HG02610 (cell line): ENCODE data around the gene FAM72B.
"Not testable (repeated sequence)": the region's sequence is repeated elsewhere in the genome, so short reads cannot be mapped to it uniquely, and the experiment has no call there.

Experiments used
- ATAC-seq: cut with Tn5 transposase; IDR thresholded peaks from one replicate; pipeline ENCODE4 v1.9.1; 2021; ENCODE audit warnings: mild to moderate bottlenecking, moderate library complexity; ENCODE audit not compliant: unreplicated experiment

FAM72B gene

DNA sequence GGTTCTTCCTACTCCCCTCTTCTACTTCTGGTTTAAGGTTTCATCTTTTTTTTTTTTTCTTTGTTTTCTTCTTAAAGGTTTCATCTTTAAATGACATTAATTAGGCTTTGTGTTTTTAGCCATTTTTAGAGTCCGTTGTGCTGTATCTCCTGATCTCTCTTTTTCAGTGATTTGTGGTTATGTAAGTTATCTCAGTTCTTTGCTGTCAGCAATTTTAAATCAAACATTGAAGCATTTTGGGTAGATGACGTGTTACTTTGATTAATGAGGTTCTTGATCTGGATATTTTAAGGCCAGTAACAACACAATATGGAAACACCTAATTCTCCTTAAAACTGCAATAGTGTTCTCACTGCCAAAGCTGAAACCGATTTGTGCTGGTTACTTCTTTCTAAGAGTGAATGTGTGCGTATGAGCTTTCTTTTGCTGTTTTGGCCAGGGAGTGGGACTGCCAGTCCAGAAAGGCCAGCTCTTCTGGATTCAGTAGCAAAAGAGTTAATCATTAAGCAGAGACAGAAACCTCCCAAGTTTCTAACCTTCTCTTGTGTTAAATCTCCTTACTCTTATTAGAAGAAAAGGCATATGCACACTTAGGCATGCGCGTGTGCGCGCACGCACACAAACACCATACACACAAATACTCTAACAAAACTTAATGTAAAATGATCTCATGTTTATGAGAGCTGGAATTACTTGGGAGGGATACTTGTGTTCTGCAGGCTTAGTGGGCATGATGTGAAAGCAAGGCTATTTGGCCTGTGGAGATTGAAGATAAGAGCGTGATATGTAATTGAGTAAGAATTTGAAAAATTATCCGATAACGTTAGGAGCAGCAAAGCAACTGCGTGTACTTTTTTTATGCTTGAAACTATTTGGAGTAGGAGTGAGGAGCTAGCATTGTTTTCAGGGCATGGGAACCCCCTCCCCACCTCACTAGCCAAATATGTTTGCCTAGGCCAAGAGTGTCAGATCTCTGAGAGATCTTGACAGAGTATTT, 17.1 kb upstream of the FAM72B start:
- ATAC-seq: not testable (repeated sequence)

GRCh38 chr1:121200232-121200631, 16.1 kb upstream of the FAM72B start:
- ATAC-seq: not testable (repeated sequence)

- not testable (repeated sequence) for ATAC-seq
Measured at GRCh38 chr1:121199763-121200162, 15.6 kb upstream of the FAM72B start.

DNA sequence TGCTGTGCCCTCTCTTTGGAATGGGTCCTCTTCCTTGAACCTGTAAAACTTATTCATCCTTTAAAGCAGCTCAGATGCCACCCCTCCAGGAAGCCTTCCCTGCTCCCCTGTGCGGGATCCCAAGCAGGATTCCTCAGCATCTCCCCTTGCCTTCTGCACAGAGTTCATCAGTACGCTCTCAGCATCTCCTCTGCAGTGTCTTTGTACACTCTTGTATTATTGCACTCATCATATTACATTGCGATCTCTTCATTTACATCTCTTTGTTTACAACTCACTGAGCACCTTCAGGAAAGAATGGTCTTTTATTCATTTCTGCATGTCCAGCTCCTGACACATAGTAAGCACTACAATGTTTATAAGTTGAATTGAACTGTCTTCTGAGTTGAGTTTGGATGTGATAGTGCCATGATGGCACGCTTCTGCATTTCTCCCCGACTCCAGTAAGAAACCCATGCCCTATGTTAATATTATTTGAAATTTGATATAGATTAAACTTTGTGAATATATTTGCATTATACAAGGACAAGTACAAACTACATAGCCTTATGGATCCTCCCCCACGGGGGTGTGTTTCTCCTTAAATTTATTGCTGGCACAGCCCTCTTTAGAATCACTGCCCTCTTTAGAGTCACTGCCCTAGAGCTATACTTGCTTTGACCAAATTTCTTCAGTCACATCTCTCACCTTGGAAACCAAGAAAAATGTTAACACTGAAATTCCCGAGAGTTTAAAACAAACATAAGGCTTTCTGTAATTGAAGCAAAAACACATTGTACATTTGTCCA, 13.1 kb upstream of the FAM72B start:
- not testable (repeated sequence) for ATAC-seq

DNA sequence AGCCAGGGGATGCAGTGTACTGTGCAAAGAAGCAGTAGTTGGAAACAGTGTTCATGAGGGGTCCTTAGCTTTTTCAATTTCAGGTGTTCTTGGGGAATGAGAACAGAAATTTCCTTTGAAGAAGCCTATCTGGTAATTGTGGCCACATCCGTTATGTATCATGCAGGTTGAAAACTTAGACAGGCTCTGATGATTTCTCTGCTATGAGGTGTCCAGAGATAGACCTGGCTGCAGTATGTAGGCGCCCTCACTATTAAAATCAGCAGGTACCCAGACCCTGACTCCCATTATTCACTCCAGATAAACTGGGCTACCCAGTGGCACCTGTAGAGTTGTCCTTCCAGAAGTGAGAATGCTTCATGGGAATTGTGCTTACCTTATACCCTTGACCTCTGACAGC, 8.4 kb upstream of the FAM72B start:
- not testable (repeated sequence) for ATAC-seq

DNA sequence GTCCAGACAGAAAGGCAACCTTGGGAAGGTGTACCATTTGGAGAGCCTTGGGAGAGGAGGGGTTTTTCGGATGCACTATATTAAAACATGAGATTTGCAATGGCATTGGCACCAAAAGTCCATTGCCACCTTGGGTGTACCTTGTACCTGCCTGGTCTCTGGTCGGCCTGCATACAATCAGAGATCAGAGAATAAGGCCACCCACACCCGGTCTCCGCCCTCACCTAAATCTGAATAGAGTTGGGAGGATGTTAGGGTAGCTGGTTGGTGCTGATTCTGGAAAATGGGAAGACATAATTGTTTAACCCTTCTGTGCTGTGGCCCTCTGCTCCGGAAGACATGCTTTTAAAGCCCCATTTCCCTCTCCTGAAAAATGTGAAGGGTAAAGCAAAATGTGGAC, 3.8 kb upstream of the FAM72B start:
- ATAC-seq: not testable (repeated sequence)

DNA sequence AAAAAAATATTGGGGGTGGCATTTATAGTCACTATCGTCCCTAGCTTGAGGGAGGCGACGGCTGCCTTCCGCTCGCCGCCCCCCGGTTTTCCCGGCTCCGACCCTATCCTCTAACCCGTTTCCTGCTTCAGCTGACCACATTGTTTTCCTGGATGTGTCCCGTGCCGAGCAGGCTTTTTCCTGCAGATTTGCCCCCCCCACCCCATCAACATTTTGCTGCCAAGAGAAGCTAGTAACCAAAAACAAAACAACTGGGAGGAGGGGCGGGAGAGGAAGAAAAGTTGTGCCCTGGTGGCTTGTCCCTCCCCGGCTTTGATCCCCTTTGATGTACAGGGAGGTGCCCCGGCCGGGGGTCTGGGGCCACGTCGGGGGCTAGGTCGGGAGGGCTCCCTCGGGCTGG, 2.1 kb upstream of the FAM72B start:
- ATAC-seq: not testable (repeated sequence)

- not testable (repeated sequence) for ATAC-seq
Measured at GRCh38 chr1:121185140-121185708, 1.1 kb upstream of the FAM72B start.

DNA sequence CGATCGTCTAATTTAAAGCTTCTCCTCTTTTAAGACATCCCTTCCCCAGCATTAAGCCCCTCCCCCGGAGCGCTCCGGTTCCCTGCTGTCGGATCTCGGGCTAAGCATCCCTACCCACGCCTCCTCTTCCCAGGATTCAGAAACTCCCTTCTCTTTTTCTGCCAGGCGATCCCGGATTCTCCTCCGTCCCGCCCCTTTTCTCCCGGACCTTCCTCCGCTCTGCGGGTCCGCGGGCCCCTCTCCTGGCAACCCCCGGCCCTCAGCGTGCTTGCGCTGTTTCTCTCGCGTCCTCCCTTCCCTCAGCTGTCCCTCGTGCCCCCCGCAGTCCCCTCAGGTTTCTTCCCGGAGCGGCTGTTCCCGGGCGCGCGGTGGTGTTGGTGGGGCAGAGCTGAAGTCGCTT, 273 bp downstream of the FAM72B start:
- ATAC-seq: not testable (repeated sequence)

GRCh38 chr1:121178197-121178596, 5.9 kb downstream of the FAM72B start:
- ATAC-seq: not testable (repeated sequence)

- not testable (repeated sequence) for ATAC-seq
Measured at GRCh38 chr1:121176649-121177048, 7.5 kb downstream of the FAM72B start.

- ATAC-seq: not testable (repeated sequence)
Measured at GRCh38 chr1:121168152-121168668, 15.9 kb downstream of the FAM72B start.

- ATAC-seq: not testable (repeated sequence)
Measured at GRCh38 chr1:121167225-121167738, 16.9 kb downstream of the FAM72B start.

DNA sequence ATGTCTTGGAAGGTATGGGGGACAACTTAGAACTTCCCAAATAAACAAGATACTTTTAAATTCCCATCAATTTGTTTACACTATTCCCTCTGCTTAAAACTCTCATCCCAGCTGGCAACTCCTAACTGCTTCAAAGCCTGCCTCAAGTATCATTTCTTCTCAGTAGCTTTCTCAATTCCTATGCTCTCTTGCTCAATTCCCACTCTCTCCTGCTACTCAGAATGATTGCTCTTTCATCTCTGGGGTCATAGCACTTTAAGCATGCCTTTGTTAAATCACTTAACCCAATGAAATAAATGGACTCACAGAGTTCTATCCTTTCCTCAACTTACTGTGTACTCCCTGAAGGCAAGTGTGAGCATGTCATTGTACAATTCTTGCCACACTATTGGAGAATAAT, 18.8 kb downstream of the FAM72B start:
- not testable (repeated sequence) for ATAC-seq

GRCh38 chr1:121163850-121164757, 20.0 kb downstream of the FAM72B start:
- peak; percentile 60 for ATAC-seq

GRCh38 chr1:121161199-121161901, 22.8 kb downstream of the FAM72B start:
- not testable (repeated sequence) for ATAC-seq

DNA sequence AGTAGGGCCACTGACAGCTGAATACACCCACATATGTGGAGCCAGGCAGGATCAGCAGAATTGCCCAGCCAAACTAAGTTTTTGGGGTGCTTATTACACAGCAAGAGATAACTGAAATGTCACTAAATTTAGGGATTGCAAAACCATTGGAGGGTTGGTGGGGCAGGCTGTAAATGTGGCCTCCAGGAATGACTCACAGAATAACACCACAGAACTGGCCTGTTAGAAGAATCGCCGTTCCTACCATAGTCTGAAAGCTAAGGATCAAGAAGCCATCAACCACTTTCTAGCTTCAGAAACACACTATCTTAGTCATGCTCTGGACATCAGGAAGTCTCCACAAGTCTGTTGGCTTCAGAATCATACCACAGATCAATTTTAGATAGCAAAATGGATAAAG, 24.0 kb downstream of the FAM72B start:
- not testable (repeated sequence) for ATAC-seq

- not testable (repeated sequence) for ATAC-seq
Measured at GRCh38 chr1:121157609-121158008, 26.5 kb downstream of the FAM72B start.
